Nephron (organoid): ENCODE results near the gene CBLIF.
"Not testable (repeated sequence)": the region's sequence is repeated elsewhere in the genome, so short reads cannot be mapped to it uniquely, and the experiment has no call there.

Experiments
- H3K27ac Mint-ChIP-seq, 3 experiments: 2 replicates each; pipeline ENCODE4 v1.8.0; 2020; ENCODE audit warnings: mixed read lengths in 3 of 3, mild to moderate bottlenecking in 2 of 3, moderate library complexity in 1 of 3
- H3K27me3 Mint-ChIP-seq: 2 replicates; pipeline ENCODE4 v1.8.0; 2021; ENCODE audit warnings: low read depth, mild to moderate bottlenecking, moderate library complexity, mixed read lengths
- H3K36me3 Mint-ChIP-seq: 2 replicates; pipeline ENCODE4 v1.8.0; 2020; ENCODE audit warnings: low read depth, mixed read lengths
- H3K4me1 Mint-ChIP-seq: 2 replicates; pipeline ENCODE4 v1.8.0; 2020; ENCODE audit warnings: mixed read lengths
- H3K4me3 Mint-ChIP-seq, 3 experiments: 2 replicates each; pipeline ENCODE4 v1.8.0; 2020; ENCODE audit warnings: mild to moderate bottlenecking in 3 of 3, mixed read lengths in 3 of 3, moderate library complexity in 2 of 3
- H3K9me3 Mint-ChIP-seq: 2 replicates; pipeline ENCODE4 v1.8.0; 2020; ENCODE audit warnings: mixed read lengths
- TF ChIP-seq, protein P1 (sequence below), 3 experiments: fragments of 200-600 bp; sonication (generic); IDR thresholded peaks; one replicate each; pipeline ENCODE4 v1.5.0; 2021; ENCODE audit warnings: antibody characterized with exemption in 3 of 3; ENCODE audit not compliant: unreplicated experiment in 3 of 3

CBLIF gene

DNA sequence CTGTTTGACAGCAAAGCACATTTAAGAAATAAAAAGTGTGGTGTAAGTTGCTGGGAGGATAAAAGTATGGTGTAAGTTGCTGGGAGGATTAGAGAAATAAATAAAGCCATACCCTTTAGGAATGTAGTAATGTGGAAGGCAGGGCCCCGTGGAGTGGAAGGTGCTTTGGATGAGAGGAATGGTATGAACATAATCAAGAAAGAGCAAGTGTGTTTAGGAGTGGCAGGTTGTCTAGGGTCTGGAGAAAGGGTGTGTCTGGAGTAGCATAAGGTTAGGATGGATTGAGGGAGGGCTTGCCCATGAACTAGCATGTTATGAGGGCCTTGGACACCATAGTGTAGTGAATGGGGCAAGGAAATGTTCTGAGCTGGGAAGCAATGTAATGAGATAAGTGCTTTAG lies 52.8 kb downstream of the CBLIF start:
- Mint-ChIP-seq H3K4me1 (no peaks in the 10 kb centered on the region), H3K4me3 (no peak overlapping the region), H3K27me3 (no peaks in the 10 kb centered on the region), H3K36me3 (peaks cover 14% of the 10 kb centered on the region), H3K27ac (no peak overlapping the region), H3K9me3 (no peaks in the 10 kb centered on the region)
- TF ChIP-seq, protein P1, sequence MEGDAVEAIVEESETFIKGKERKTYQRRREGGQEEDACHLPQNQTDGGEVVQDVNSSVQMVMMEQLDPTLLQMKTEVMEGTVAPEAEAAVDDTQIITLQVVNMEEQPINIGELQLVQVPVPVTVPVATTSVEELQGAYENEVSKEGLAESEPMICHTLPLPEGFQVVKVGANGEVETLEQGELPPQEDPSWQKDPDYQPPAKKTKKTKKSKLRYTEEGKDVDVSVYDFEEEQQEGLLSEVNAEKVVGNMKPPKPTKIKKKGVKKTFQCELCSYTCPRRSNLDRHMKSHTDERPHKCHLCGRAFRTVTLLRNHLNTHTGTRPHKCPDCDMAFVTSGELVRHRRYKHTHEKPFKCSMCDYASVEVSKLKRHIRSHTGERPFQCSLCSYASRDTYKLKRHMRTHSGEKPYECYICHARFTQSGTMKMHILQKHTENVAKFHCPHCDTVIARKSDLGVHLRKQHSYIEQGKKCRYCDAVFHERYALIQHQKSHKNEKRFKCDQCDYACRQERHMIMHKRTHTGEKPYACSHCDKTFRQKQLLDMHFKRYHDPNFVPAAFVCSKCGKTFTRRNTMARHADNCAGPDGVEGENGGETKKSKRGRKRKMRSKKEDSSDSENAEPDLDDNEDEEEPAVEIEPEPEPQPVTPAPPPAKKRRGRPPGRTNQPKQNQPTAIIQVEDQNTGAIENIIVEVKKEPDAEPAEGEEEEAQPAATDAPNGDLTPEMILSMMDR (IDR thresholded peaks at IDR 0.05; ENCODE audit: unreplicated experiment in 3 of 3) = no peak

DNA sequence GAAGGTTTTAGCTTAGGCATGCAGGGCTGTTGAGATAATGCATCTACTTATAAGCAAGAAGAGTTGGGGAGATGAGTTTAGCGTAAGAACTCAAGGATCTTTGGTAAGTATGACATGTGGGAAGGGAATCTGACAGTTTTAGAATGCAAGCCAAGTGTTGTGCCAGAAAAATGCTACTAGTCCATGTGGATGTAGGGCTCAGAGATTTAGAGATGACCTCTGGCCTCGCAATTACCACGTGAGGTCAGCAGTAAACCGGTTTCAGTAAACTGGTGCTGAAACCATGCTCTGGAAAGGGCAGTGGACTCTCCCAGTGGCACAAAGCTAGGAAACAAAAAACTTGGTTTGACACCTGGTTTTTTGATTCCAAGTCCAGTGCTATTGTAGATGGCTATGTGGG lies 53.7 kb downstream of the CBLIF start:
- no peaks in the 10 kb centered on the region for H3K27me3 Mint-ChIP-seq
- H3K9me3 Mint-ChIP-seq = no peaks in the 10 kb centered on the region
- no peak overlapping the region for H3K27ac Mint-ChIP-seq
- H3K36me3 Mint-ChIP-seq = peaks cover 15% of the 10 kb centered on the region
- H3K4me3 Mint-ChIP-seq = no peak overlapping the region
- TF ChIP-seq, protein P1 (IDR thresholded peaks at IDR 0.05; ENCODE audit: unreplicated experiment in 3 of 3) = no peak
- no peaks in the 10 kb centered on the region for H3K4me1 Mint-ChIP-seq

DNA sequence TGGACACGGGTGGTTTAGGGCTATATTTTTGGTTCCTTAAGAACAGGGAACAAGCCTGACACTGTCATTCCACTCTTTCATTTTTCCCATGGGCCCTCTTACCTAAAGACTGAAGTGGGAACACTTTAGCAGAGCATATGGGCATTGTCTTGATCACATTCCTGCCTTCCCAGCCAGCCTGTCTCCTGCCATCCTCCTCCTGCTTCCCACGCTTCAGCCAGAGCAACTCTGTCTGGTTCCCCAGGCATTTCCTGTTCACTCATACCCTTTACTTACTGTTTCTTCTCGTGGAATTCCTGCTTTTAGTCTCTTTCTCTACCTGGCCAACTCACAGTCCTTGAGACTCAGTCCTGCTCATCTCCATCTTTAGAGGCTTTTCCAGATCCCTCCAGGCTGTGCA lies 57.5 kb downstream of the CBLIF start:
- TF ChIP-seq, protein P1 (IDR thresholded peaks at IDR 0.05; ENCODE audit: unreplicated experiment in 3 of 3) = no peak
- no peak overlapping the region for H3K4me3 Mint-ChIP-seq
- H3K27me3 Mint-ChIP-seq = no peaks in the 10 kb centered on the region
- H3K36me3 Mint-ChIP-seq = peaks cover 29% of the 10 kb centered on the region
- H3K4me1 Mint-ChIP-seq = no peaks in the 10 kb centered on the region
- no peak overlapping the region for H3K27ac Mint-ChIP-seq
- H3K9me3 Mint-ChIP-seq = no peaks in the 10 kb centered on the region

DNA sequence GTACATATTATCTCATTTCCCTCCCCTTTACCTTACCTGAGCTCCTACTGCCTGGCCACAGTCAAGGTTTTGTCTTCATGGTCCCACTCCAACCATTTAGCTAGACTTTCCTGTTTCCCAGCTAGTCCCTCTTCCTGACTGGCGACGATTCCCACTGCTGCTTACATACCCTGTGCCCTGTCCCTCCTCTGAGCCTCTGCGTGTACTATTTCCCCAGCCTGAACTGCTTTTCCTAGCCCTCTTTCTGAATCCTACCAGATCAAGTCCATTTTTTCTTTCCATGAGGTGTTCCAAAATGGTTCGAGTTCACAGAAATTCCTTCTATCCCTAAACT lies 58.1 kb downstream of the CBLIF start:
- TF ChIP-seq, protein P1 (IDR thresholded peaks at IDR 0.05; ENCODE audit: unreplicated experiment in 3 of 3) = no peak
- Mint-ChIP-seq H3K27me3 (no peaks in the 10 kb centered on the region), H3K36me3 (peaks cover 27% of the 10 kb centered on the region), H3K4me1 (no peaks in the 10 kb centered on the region), H3K27ac (no peak overlapping the region), H3K4me3 (no peak overlapping the region), H3K9me3 (no peaks in the 10 kb centered on the region)

DNA sequence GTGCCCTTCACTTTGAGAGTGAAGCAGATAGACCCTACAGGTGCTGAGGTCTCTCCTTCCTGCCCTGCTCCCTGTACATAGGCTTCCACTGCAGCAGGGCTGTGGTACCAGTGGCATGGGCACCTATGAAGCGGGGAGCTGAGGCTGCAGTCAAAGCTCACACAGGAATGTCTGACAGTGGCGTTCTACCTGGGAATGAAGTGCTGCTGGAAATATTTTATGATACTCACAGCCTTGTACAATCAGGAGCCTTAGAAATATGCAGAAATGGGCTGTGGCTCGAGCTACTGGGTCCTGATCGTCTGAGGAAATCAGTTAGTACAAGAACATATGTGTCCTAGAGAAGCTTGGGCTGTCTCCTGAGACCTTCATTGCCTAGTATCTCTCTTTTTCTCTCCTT lies 59.5 kb downstream of the CBLIF start:
- H3K9me3 Mint-ChIP-seq = no peaks in the 10 kb centered on the region
- H3K4me3 Mint-ChIP-seq = no peak overlapping the region
- no peaks in the 10 kb centered on the region for H3K27me3 Mint-ChIP-seq
- H3K36me3 Mint-ChIP-seq = peaks cover 36% of the 10 kb centered on the region
- H3K4me1 Mint-ChIP-seq = no peaks in the 10 kb centered on the region
- no peak overlapping the region for H3K27ac Mint-ChIP-seq
- TF ChIP-seq, protein P1 (IDR thresholded peaks at IDR 0.05; ENCODE audit: unreplicated experiment in 3 of 3) = no peak

DNA sequence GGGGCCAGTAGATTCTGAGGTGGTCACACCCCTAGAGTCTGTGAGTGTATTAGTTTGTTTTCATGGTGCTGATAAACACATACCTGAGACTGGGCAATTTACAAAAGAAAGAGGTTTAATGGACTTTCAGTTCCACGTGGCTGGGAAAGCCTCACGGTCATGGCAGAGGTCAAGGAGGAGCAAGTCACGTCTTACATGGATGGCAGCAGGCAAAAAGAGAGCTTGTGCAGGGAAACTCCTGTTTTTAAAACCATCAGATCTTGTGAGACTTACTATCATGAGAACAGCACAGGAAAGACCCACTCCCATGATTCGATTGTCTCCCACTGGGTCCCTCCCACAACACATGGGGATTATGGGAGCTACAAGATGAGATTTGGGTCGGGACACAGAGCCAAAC lies 60.9 kb downstream of the CBLIF start:
- not testable (repeated sequence) for H3K4me1 Mint-ChIP-seq, H3K4me3 Mint-ChIP-seq, H3K27me3 Mint-ChIP-seq

More for the DNA sequence above, 60.9 kb downstream of the CBLIF start:
- H3K9me3 Mint-ChIP-seq, H3K27ac Mint-ChIP-seq: not testable (repeated sequence)
- peaks cover 31% of the 10 kb centered on the region for H3K36me3 Mint-ChIP-seq
